Urothelium cell line (cell line): ENCODE measurements around the gene TNFSF12.

Source experiments
- DNase-seq: peaks from one replicate; pipeline ENCODE4 v3.0.0; 2011; ENCODE audit warnings: low spot score, mixed read lengths
- FAIRE-seq: peaks from 2 replicates; lab custom pipeline; 2011; peaks lifted over from hg19 to GRCh38; lab: Jason Lieb, UNC

TNFSF12 gene

DNA sequence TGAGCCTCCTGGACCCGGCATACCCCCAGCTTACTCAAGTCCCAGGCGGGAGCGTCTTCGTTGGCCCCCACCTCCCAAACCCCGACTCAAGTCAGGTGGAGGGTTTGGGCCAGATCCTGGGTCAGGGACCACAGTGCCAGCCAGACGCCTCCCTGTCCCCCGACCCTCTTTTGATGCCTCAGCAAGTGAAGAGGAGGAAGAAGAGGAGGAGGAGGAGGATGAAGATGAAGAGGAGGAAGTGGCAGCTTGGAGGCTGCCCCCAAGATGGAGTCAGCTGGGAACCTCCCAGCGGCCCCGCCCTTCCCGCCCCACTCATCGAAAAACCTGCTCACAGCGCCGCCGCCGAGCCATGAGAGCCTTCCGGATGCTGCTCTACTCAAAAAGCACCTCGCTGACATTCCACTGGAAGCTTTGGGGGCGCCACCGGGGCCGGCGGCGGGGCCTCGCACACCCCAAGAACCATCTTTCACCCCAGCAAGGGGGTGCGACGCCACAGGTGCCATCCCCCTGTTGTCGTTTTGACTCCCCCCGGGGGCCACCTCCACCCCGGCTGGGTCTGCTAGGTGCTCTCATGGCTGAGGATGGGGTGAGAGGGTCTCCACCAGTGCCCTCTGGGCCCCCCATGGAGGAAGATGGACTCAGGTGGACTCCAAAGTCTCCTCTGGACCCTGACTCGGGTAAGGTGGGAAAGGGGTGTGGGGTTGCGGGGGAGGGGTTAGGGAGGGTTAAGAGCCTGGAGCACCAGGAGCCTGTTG is 14.4 kb downstream of the TNFSF12 start:
- DNase-seq: no peak
- no peak for FAIRE-seq

DNA sequence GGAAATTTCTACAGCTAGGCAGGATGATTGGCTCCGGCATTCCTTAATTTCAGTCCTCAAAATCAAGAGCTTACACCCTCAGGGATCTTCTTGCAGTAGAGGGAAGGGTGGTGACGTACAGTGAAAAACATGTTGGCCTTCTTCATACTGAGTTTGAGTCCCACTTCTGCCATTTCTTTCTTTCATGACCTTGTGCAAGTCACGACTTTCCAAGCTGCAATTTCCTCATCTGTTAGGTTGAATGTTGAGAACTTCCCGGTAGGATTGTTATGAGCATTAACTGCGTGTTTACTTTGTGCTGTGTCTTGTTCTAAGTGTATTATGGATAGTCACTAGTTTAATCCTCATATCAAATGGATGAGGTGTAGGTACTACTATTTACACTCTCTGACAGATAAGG is 20.7 kb downstream of the TNFSF12 start:
- FAIRE-seq: no peak
- no peak for DNase-seq

DNA sequence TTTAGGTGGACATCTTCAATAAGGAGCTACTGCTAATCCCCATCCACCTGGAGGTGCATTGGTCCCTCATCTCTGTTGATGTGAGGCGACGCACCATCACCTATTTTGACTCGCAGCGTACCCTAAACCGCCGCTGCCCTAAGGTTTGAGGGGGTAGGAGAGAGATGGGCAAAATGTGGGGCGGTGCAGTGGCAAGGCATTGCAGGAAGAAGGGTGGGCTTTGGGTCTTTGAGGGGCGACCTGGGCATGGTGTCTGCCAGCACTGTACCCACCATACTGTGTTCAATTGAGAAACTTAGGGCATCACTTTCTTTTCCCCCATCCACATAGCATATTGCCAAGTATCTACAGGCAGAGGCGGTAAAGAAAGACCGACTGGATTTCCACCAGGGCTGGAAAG is 21.5 kb downstream of the TNFSF12 start:
- DNase-seq (no peak), FAIRE-seq (no peak)

DNA sequence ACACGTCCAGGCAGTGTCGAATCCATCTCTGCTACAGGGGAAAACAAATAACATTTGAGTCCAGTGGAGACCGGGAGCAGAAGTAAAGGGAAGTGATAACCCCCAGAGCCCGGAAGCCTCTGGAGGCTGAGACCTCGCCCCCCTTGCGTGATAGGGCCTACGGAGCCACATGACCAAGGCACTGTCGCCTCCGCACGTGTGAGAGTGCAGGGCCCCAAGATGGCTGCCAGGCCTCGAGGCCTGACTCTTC is 23.4 kb downstream of the TNFSF12 start:
- DNase-seq: no peak
- FAIRE-seq: no peak

DNA sequence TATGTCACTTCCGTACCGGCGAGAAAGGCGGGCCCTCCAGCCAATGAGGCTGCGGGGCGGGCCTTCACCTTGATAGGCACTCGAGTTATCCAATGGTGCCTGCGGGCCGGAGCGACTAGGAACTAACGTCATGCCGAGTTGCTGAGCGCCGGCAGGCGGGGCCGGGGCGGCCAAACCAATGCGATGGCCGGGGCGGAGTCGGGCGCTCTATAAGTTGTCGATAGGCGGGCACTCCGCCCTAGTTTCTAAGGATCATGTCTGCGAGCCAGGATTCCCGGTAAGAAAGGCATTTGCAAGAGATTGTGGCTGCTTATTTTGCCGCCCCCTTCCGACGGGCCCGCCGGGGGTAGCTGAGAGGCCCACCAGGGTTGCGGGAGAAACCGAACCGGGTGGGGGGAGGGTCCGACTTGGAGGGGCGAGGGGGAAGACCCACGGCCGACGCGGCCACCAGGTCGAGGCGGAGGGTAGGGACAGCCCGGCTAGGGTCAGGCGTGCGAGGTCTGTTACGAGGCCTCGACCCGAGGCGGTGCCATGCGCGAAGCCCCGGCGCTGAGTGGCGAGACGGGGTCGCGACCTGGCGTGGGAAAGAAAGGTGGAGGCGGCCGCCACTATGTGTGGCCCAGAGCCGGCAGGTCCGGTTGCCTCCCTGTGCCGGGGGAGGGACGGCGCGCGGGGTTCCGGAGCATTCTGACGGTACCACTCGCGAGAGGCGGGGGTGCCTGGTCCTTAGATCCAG is 23.9 kb downstream of the TNFSF12 start:
- FAIRE-seq (no peak), DNase-seq (peak; percentile 96)

DNA sequence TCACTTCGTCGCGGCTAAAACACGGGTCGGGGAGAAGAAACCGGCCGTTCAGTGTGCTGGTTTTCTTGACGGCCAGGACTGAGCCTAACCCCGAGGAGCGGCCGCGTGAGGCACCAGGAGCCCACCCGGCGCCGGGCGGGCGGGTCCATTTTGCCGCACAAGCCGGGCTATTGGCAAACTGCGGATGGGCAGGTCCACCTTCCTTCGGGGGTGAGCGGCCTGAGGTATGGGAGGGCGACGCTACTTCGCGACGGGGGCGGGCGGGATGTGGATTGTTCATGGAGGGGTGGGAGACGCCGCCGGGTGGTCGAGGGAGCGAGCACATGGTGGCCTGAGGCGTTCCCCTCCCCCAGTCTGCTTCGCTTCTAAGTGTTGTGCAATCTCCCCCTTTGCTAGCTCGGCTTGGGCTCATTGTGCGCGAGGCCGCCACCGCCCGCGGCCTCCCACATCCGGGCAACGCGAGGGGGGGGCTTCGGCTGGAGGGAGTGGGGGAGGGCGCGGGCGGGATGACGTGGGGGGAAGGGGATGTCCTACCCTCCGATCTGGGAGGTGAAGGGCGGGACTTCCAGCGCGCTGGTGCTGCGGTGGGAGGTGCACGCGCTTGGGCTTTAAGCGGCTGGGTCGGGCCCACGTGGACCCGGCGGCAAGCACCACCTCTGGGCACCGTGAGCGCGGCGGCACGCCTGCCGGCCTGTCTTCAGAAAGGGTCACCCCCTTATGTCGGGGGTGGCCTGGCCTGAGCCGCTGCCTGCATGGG is 24.6 kb downstream of the TNFSF12 start:
- DNase-seq (peak; percentile 84), FAIRE-seq (no peak)

DNA sequence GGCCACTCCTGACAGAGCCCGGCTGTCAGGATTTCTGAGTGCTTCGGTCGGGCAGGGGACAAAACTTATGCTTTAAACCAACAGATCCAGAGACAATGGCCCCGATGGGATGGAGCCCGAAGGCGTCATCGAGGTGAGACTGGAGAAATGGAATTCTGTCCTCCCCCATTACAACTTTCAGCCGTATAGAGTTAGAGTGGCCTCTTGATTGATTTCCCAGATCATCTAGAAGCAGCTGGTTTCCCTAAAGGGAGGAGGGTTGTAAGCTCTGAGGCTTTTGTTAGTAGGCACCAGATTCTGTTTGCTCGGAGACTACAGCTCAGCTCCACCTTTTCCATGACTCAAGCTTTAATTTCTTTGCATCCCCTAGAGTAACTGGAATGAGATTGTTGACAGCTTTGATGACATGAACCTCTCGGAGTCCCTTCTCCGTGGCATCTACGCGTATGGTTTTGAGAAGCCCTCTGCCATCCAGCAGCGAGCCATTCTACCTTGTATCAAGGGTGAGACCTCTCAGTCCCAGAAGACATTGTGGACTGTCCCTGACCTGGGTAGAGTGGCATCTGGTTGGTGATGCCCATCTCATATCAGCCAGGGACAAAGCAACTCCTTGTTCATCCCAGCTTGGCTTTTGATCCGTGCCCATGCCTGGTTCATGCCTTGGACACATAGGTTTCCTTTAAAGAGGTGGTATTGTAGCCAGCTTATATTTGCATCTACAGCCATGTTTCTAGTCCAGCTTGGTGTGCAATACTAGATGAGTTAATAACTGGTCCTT is 25.5 kb downstream of the TNFSF12 start:
- DNase-seq (no peak), FAIRE-seq (no peak)

DNA sequence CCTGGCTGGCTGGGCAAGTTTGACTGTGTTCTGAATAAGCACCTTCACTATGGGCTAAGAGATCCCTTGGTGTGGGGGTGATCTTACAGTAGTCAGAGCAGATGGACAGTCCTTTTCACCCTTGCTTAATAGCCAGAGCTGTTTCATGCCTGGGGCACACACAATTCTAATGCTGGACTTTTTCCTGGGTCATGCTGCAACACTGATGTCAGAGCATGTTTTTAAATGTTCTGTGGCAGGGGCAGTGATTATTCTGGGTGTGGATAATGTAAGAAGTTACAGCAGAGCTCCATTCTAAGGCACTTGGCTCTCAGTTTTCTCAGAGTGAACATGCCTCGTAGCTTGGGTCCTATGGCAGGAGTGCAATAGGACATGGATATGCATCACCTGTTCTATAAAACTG is 26.6 kb downstream of the TNFSF12 start:
- DNase-seq (no peak), FAIRE-seq (no peak)

DNA sequence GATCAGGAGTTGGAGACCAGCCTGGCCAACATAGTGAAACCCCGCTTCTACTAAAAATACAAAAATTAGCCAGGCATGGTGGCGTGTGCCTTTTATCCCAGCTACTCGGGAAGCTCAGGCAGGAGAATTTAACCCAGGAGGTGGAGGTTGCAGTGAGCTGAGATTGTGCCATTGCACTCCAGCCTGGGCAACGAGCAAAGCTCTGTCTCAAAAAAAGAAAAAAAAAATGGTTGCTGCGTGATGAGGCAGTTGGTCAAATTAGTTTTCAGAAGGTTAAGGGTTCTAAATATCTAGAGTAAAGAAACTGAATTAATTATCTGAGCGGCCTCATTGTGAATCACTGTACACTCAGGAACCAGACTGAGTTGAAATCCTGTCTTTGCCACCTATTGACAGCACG is 27.1 kb downstream of the TNFSF12 start:
- DNase-seq (no peak), FAIRE-seq (no peak)

DNA sequence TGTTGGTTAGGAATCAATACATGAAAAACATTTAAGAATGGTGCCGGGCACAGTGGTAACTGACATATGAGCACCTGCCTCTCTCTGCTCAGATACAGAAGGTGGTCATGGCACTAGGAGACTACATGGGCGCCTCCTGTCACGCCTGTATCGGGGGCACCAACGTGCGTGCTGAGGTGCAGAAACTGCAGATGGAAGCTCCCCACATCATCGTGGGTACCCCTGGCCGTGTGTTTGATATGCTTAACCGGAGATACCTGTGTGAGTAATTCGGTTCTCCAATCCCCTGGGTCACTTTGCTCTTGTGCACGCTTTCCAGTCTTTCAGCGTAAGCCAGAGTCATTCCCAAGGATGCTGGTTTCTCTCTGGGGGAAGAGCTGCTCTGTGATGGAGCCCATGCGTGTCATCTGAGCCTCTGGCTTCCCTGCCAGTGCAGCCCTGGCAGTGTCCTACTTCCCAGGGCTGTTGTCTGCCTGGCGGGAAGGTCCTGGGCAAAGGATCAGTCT is 27.6 kb downstream of the TNFSF12 start:
- DNase-seq (no peak), FAIRE-seq (no peak)

DNA sequence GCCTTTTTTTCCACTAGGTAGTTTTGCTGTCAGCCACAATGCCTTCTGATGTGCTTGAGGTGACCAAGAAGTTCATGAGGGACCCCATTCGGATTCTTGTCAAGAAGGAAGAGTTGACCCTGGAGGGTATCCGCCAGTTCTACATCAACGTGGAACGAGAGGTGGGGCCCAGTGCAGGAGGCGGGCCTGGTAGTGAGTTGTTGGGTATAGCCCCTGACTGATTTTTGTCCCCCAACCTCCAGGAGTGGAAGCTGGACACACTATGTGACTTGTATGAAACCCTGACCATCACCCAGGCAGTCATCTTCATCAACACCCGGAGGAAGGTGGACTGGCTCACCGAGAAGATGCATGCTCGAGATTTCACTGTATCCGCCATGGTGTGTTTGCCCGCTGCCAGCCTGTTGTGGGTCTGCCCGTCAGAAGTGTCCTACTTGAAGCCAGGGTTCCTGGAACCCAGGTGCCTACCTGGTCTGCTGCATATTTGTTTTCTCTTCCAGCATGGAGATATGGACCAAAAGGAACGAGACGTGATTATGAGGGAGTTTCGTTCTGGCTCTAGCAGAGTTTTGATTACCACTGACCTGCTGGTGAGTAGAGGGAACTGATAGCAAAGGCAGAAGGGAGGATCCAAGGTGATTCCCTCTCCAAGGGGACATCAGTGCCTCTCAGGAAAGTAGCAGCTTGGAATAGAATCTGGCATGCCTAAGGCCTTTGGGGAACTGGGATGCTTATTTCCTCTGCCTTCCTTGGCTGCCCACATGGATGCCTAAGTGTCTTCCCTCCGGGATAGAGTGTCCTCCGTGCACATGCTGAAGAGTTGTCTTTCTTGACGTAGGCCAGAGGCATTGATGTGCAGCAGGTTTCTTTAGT is 28.7 kb downstream of the TNFSF12 start:
- FAIRE-seq: no peak
- DNase-seq: no peak

DNA sequence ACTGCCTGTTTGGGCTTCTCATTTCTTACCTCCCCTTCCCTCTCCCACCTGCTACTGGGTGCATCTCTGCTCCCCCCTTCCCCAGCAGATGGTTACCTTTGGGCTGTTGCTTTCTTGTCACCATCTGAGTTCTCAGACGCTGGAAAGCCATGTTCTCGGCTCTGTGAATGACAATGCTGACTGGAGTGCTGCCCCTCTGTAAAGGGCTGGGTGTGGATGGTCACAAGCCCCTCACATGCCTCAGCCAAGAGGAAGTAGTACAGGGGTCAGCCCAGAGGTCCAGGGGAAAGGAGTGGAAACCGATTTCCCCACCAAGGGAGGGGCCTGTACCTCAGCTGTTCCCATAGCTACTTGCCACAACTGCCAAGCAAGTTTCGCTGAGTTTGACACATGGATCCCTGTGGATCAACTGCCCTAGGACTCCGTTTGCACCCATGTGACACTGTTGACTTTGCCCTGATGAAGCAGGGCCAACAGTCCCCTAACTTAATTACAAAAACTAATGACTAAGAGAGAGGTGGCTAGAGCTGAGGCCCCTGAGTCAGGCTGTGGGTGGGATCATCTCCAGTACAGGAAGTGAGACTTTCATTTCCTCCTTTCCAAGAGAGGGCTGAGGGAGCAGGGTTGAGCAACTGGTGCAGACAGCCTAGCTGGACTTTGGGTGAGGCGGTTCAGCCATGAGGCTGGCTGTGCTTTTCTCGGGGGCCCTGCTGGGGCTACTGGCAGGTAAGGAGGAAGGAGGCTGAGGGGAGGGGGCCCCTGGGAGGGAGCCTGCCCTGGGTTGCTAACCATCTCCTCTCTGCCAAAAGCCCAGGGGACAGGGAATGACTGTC is 30.4 kb downstream of the TNFSF12 start, which contains the start of gene CD68:
Gene CD68, plus strand, starts transcription at position 638 of the 833 bp plus-strand sequence. Its CDS starts 40 bp downstream, at position 678.
- no peak for DNase-seq
- FAIRE-seq: no peak

DNA sequence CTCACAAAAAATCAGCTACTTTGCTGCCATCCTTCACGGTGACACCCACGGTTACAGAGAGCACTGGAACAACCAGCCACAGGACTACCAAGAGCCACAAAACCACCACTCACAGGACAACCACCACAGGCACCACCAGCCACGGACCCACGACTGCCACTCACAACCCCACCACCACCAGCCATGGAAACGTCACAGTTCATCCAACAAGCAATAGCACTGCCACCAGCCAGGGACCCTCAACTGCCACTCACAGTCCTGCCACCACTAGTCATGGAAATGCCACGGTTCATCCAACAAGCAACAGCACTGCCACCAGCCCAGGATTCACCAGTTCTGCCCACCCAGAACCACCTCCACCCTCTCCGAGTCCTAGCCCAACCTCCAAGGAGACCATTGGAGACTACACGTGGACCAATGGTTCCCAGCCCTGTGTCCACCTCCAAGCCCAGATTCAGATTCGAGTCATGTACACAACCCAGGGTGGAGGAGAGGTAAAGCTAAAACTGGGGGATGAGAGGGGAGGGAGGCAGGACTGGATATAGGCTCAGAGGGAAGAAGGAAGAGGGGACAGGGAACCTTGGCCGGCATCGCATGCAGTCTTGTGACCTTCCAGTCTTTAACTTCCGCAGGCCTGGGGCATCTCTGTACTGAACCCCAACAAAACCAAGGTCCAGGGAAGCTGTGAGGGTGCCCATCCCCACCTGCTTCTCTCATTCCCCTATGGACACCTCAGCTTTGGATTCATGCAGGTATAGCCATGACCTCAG is 31.2 kb downstream of the TNFSF12 start:
- FAIRE-seq (no peak), DNase-seq (no peak)

DNA sequence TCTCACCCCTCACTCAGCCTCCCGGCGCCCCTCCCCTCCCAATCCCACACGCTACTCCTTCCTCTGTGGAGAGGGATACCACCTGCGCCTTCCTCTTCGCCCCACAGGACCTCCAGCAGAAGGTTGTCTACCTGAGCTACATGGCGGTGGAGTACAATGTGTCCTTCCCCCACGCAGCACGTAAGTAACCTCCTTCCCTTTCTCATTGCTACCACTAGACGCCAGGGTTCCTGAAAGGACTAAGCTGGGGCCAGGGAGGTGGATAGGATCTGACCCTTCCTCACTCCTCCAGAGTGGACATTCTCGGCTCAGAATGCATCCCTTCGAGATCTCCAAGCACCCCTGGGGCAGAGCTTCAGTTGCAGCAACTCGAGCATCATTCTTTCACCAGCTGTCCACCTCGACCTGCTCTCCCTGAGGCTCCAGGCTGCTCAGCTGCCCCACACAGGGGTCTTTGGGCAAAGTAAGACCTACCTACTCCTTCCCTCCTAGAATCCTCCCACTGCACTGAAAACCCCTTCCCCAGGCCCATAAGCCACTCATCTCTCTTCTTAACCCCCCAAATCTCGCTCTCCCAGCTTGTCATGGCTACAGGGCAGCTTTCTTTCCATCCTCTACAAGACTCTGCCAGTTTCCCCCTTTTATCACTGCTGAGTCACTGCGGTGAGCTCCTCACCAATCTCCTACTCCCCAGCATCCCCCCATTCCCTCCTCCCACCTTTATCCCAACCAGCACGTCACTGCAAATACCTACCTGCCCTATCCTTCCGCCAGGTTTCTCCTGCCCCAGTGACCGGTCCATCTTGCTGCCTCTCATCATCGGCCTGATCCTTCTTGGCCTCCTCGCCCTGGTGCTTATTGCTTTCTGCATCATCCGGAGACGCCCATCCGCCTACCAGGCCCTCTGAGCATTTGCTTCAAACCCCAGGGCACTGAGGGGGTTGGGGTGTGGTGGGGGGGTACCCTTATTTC is 32.0 kb downstream of the TNFSF12 start:
- no peak for FAIRE-seq
- no peak for DNase-seq

DNA sequence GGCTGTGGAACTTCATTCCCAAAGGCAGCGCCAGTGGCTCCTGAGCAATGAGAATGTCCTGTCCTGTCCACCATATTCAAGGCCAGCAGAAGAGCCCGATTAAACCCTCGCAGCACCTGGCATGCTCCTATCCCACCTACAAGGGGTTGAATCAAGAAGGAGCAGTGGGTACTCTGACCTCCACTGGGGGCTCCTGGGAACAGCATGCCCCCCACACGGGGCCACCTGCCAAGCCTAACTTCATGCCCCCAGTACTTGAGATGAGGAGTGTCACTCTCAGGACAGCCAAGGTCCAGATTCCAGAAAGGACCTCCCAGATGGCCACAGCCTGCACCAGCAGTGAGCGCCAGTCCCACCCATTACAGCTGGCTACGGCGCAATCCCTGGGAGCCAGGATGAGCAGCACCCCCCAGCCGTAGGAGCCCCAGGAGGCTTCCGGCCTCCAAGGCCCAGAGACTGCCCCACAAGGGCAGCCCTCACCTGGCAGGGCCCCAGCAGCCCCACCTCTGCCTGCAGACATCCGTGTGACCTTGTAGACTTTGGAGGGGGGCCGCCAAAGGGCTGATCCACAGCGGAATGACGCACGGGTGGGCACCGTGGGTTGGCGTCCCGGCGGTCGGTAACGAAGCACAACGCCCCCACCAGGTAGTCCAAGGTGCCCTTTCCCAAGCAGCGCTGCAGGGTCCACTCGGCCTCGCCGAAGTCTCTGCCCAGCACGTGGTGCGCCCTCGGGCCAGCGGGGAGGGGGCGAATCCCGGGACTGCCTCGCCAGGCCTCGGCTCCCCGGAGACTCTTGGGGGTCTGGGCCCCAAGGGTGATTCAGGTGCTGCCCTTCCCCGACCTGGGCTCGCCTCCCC is 33.8 kb downstream of the TNFSF12 start:
- FAIRE-seq (no peak), DNase-seq (no peak)
